ENCODE data around the gene ATP6V1A. TPM values are rescaled to one million over a fixed set of nuclear protein-coding genes. Genes with fewer than 3 reads are reported as not detected.

ATP6V1A gene
- total RNA-seq: 218 TPM

DNA sequence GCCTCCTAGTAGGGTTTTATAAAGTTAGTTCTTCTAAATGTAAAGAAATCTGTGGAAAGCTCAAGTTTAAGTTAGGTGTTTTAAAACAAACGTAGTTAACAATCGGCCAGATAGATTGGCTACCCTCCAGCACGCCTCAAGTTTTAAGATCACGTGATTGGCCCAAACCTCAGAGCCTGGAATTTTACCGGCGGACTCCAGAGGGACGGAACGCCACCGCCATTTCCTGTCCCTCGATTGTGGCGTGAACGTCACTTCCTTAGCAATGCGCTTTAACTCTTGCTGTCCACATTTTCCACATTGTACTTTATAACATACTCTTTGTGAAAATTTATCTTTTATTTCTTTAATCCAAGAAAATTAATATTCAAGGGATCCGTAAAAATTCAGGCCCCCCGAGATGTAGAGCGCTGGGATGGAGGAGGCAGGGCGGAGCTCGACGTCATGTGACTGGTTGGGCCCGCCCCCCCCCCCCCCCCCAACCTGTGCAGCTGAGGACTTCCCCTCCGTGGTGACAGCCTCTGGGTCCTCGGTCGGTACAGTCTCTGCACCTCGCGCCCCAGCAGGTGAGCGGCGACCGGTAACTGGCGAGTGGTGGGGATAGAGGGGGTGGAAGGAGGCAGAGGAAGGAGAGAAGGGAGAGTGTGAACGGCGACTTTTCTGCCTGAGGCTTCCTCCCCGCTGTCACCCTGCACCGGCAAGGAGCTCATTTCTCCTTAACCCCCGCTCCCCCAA, at the start of gene ATP6V1A:
ATP6V1A (plus strand) TSS at position 488 of the 735 bp plus-strand sequence. CDS start 31,719 bp downstream, outside the sequence.
- DNase-seq: peak; percentile 88

DNA sequence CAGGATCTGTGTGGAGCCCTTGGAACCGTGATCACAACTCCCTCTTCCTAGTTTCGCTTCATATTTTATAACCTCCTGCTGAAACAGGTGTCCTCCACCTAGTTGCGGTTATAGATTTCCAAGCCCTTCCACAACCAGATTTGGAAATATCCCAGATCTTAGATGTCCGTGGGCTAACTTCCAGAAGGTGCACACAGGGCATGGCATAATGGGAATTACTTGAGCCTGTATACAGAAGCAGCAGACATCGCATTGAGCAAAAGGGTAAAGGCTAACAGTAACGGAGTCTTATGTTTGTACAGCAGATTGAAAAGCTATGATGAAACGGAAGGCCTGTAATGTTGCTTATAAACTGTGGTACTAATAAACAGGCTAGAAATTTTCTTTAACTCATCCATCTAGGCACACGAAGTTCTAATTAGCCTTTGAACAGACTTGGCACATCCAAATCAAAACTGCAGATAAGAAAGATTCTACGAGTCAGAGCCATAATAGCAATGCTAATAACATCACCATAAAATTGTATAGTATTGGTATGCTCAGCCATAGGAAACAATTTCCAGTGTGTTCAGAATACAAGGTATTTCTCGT, 49.2 kb upstream of the ATP6V1A start:
- DNase-seq: no peak

DNA sequence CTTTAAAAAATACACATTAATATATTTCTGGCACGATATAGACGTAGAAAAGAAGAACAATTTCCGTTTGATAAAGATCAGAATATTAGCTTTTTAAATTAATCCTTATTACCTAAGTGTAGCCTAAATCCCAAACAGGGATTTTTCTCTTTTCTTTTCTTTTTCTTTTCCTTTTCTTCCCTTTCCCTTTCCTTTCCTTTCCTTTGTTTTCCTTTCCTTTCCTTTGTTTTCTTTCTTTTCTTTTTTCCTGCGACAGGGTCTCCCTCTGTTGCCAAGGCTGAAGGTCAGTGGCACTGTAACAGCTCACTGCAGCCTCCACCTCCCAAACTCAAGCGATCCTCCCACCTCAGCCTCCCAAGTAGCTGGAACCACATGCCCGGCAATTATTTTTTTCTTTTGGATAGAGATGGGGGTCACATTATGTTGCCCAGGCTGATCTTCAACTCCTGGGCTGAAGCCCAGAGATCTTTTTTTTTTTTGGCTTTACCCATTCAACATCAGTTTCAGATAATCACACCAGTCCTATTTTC, 48.6 kb upstream of the ATP6V1A start:
- DNase-seq: no peak

DNA sequence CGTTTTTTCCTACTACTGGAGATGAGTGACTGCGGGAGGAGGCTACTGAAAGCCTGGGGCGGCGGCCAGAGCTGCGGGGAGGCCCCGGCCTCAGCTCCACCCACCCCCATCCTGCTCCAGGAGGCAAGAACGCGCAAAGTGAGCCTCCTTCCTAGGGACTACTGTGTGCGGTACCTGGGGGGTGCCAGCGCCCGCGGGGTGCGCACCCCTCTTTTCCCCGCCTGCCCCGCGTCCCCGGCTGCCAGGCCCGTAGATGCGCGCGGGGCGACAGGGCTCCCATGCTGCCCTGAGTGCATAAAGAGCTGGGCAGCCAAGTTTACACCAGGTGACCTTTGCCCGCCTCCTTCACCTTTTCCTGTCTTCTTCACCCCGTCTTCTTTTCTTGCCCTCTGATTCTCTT, 47.9 kb upstream of the ATP6V1A start:
- no peak for DNase-seq

DNA sequence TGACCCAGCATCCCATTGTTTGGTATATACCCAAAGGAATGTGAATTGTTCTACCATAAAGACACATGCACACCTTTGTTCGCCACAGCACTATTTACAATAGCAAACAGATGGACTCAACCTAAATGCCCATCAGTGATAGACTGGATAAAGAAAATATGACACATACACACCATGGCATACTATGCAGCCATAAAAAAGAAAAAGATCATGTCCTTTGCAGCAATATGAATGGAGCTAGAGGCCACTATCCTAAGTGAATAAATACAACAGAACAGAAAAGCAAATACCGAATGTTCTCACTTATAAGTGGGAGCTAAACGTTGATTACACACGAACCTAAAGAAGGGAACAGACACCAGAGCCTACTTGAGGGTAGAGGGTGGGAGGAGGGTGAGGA, 39.0 kb upstream of the ATP6V1A start:
- no peak for DNase-seq

DNA sequence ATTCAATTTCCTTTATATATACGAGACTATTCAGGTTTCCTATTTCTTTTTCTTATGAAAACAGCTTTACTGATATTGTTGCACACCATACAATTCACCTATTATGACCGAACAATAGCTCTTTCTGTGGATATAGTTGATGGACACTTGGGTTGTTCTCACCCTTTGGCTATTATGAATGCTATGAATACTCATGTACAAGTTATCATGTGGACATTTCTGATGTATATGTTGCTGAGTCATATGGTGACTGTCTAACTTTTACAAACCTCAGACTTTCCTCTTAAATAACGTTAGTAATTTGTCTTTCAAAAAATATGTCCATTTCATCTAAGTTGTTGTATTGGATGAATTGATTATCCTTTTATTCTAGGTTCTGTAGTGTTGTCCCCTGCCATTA, 34.7 kb upstream of the ATP6V1A start:
- DNase-seq: no peak

DNA sequence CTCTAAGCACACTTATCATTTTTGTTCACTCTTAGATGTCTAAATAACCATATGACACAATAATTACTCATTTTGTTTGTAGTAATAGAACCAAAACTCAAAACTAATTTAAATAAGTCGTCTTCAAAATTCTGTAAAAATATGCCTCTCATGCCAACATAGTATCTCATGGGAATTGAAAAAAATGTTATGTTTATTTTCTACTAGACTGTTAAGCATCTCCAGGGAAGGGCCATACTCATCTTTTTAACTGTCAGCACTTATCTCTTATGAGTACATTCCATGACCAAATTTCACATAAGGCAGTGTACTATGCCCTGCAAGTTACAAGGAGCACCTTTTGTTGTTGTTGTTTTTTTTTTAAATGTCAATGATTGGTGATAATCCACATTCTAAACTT, 32.1 kb upstream of the ATP6V1A start:
- no peak for DNase-seq

DNA sequence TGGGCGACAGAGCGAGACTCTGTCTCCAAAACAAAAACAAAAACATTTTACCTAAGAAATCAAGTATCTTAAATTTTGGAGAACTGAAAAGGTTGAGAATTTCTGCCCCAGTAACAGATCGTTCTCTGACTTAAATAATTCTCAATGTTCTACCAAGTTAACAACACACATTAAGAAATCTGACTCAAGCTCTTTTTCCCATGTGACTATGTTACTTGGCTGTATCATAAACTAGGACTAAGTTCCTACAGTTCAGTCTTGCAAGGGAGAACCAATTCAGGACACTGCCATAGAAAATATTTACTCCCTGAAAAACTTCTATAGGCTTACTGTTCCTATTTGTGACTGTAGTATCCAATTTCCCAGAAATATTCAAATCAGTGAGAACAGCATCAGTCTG, 29.5 kb upstream of the ATP6V1A start:
- no peak for DNase-seq

DNA sequence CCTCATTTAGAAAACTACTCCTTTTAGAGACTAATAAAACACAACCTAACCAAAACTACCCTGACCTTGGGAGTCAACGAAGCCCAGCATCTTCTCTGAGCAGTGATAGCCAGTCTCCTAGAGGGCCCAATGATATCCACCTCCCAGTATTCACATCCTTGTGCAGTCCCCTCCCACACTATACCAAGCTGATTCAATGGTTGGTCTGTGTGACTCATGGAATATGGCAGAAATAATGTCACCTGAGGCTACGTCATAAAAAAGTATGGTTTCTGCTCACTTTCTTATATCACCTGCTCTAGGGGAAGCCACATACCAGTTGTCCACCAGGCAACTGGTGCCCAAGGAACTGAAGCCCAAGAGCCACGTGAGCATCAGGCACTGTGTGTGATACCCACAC, 29.0 kb upstream of the ATP6V1A start:
- no peak for DNase-seq

DNA sequence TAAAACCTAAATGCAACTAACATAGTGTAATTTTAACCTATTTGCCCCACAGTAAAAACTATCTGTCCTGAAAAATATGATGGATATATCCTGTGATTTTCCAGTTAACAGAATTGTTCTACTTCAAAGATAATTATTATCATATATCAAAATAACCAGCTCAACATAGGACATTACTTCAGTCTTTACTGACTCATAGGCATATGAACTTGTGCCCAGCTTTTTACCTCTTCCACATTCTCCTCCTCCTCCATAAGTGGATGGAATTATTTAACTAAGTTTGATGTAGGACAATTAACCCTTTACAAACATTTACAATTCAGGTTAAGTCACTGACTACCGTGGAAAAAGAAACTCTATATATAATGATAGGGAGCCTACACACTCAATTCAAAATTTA, 27.5 kb upstream of the ATP6V1A start:
- DNase-seq: no peak

DNA sequence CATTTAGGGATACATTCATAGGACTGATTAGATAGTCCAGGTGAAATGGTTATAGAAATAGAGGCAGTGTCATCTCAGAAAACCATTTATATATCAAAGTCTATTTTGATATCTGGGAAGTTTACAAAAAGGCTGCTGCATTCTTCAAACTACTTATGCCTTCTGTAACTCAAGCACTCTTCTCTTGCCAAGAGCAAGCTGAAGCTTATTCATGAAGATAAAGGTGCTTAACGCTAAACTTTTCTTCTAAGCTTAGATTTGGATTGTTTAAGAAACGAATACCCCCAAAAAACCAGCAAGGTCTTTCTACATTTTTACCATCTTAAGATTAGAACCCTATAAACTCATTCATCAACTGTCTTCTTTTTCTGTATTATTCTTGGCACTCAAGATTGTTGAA, 27.1 kb upstream of the ATP6V1A start:
- DNase-seq: no peak

DNA sequence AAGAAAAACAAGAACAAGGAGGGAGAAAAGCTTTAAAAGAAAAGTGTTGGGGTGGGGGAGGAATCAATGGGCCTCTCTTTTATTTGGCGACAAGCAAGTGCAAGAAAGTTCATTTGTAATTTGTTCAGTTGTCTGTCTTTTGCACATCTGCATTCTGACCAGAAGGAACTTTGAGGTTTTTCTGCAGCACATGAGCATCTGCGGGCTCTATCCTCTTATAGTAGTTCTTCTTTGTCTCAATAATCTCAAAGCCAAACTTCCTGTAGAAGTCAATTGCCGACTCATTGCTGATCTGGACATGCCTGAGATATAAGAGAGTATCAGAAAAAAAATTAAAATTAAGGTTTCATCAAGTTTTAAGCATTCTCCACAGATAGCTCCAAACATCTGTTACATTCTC, 25.2 kb upstream of the ATP6V1A start:
- no peak for DNase-seq

DNA sequence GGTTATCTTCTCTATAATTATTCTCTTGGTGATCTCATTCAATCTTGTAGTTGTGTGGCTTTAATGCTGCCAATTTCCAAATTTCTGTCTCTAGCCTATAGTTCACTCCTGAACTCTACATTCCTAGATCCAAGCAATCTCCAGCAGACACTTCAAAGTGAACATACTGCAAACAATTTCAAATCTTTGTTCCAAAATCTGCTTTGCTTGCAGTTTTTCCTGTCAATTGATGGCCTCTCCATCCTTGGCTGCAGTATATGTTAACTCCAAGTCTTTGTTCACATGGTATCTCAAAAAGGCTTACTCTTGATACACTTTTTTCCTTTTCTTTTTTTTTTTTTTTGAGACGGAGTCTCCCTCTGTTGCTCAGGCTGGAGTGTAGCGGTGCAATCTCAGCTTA, 18.2 kb upstream of the ATP6V1A start:
- no peak for DNase-seq

DNA sequence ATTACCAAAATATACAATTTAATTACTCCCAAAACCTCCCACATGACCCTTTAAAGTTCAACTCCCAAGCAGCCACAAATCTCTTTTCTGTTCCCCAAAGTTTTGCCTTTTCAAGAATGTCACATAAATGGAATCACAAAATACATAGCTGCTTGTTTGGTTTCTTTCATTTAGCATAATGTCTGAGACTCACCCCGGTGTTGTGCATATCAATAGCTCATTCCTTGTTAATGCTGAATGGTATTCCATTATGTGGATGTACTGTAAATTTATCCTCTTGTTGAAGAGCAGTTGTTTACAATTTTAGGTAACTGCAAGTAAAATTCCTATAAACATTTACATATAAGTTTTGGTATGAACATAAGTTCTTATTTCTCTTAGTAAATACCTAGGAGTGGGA, 16.3 kb upstream of the ATP6V1A start:
- DNase-seq: no peak

DNA sequence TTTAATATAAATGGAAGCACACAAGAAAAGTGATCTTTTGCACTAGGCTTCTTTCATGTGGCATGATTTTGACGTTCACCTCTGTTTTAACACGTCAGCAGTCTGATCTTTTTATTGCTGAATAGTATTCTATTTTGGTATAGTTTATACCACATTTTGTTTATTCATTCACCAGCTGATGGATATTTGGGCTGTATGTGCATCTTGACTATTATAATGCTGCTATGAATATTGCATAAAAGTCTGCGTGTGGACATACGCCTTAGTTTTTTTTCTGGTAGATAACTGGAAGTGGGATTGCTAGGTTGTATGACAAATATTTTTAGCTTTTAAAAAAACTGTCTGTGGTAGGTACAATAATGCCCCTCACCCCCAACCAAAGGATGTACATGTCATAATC, 15.1 kb upstream of the ATP6V1A start:
- DNase-seq: no peak

DNA sequence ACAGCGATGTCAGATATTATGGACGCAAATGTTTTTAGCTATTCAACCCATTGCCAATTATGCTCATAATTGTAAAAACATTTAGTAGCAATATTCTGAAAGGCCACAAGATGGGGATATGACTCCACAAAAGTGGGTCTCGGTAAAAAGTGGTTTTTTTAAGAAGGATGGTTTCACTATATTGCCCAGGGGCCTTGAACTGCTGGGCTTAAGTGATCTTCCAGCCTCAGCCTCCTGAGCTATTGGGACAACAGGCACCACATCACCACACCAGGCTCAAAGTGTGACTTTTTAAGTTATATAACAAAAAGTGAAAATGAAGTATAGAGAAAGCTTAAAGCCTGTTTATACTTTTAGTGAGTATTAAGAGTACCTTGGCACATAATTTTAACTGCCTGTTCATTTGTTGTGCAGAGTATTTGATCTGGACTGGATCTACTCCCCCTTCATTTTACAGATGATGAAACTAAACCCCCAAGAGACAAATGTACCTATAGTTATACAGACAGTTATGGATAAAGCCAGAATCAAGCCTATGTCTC, 10.2 kb upstream of the ATP6V1A start:
- DNase-seq: no peak

DNA sequence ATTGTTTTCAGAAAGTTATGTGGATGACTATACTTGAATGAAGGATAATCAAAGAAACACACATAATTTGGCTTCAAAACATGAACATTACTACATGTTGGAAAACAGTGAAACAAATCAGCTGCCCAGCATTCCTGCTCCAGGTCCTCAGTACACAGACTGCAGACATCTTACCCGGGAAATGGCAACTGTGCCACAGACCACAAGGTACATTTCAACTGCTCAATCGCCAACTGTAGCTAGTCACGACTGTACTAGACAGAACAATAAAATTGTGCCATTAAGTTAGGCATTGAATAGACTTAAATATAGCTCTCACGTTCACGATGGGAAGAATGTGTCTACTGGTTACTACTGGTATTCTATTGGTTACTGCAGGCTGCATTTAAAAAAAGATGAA, 5.7 kb upstream of the ATP6V1A start:
- DNase-seq: no peak

DNA sequence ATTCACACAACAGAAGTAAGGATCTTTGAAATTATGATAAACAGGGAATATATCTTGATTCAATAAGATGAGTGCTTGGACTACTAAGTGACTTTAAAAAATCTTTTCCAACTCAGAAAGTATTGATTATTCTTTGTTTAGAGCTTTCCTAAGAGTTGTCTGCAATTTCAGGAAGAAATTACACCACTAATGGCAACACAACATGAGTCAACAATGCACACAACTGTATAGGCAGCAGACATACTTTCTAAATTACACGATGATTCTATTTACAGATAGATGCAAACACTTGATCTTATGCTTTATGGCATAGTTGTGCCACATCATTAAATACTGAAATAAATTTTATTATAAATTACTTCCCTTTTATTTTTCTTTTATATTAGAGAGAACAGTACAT, 5.2 kb upstream of the ATP6V1A start:
- DNase-seq: no peak

DNA sequence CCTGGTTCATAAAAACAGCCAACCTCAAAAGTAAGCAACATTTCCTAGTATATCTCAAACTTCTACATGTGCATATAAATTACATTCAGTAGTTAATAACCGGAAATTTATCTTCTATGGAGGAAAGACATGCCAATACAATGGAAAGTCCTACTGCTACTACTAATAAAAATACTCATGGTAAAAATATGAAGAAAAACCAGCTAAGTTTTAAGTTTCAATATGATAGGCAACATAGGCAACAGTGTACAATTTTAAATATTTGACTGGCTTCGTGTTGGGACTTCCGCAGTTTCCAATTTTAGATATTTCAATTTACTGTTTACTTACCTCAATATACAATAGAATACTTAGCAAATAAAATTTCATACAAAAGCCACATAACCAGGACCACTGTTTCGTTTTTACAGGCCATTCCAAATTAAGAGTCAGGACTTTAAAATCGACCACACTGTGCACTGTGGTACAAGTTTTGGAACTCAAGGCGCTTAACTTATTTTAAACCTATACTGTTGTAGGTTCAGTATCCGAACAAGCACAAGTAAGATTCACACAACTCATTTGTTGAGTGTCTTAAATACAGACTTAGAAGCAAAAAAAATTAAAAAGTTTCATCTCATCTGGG, 3.7 kb upstream of the ATP6V1A start:
- DNase-seq: no peak

DNA sequence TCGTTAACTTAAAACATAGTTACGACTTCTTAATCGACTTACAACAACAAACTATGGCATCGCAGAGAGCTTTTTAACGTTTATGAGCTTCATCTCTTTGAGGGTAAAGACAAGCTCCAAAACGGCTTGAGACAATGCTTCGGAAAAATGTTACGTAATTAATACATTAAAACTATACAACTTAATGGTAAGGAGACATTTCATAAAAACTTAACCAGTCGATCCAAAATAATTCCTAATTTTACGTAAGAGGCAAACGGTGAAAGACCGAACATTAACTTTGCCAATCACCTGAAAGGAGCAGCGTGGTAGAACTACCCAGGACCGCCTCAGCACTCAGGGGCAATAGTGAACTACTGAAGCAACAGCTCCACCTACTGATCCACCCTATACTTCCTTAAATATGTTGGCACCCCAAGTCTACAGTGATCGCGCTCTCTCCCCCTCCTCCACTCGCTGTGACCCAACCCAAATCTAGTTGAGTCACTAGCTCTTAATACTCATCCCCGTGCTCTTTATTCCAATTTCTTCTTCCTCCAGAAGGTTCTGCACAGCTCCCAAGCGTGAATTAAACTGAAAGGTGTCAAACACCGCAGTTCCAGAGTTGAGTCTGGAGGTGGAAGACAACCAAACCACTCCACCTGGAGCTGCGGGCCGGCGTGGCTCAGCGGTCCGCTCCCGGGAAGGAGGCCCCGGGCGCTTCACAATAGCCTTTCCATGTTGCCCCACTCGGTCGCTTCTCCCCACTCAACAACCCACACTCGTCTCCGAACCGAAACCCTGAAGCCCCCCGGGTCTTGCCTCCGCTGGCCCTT, 1.7 kb upstream of the ATP6V1A start:
- peak; percentile 24 for DNase-seq

DNA sequence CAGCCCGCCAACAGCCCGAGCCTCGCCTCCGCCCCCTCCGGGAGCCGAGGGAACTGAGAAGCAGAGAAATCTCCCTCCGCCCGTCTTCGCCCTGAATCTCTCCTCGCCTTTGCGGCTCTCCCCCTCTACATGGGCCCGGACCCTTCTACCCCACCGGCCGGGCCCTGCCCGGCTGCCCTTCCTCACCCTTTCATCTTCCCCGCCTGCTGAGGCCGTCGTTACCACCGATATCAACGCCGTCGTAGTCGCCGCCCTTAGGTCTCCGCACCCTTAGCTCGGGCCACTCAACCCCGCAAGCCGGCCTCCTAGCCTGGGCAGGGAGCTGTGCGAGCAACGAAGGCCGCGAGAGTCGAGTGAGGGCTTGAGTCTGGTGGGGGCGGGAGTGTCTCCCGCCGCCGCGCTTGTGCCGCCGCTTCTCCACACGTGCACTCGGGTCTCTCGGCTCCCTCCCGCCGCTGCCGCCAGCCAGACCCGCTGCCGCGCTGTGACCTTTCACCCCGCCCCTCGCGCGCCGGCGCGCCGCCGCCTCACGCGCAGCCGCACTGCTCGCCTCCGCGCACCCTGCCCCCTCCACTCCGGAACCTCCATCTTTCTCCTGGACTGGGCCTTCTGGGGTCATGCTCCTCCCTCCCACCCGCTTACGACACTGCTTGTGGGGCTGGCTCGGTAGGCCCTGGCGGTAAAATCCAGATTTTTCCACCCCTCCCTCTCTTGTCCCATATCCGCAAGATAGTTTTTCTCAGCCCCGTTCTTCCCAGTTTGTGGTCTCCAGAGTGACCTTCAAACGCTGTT, 883 bp upstream of the ATP6V1A start, which contains the start of gene NAA50:
NAA50 (minus strand) TSS at position 494 of the 792 bp plus-strand sequence; CDS start at position 194, 300 bp downstream.
- peak; percentile 89 for DNase-seq

Measured in occipital lobe (tissue), 2 donors.